Mammary epithelial cell (primary cell): ENCODE data around the gene MFN1.

Source experiments
- EZH2 ChIP-seq: IDR thresholded peaks from 2 replicates; pipeline ENCODE4 v1.6.1; 2012; ENCODE audit warnings: low read length, inconsistent platforms, borderline replicate concordance
- TF ChIP-seq, protein P1 (sequence below), 2 donors: IDR thresholded peaks in 1 of 2; conservative IDR thresholded peaks in 1 of 2; 2 replicates each; pipeline ENCODE4 v1.5.1; 2011 to 2012; ENCODE audit warnings: inconsistent platforms in 2 of 2, low read length in 2 of 2, mild to moderate bottlenecking in 2 of 2, control low read depth in 1 of 2, low read depth in 1 of 2; ENCODE audit not compliant: insufficient read depth in 1 of 2; ENCODE audit errors: extremely low read depth in 1 of 2

DNA sequence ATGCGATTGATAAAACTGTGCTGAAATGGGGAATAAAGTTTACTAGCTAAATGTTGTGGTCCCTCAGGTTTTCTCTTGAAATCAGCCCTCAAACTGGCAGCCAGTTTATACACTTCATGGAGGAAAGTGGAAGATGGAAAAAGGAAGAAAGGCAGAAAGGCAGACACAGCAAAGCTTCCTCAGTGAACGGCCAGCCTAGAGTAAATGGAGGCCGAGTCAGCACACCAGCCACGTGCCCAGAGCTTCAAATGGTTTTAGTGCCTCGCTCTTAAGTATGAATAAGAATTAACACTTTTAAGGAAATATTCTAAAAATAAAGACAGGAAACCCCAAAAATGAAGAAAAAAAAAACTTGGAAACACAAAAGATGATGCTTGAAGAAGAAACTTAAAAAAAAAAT is 55.5 kb downstream of the MFN1 start:
- TF ChIP-seq, protein P1, sequence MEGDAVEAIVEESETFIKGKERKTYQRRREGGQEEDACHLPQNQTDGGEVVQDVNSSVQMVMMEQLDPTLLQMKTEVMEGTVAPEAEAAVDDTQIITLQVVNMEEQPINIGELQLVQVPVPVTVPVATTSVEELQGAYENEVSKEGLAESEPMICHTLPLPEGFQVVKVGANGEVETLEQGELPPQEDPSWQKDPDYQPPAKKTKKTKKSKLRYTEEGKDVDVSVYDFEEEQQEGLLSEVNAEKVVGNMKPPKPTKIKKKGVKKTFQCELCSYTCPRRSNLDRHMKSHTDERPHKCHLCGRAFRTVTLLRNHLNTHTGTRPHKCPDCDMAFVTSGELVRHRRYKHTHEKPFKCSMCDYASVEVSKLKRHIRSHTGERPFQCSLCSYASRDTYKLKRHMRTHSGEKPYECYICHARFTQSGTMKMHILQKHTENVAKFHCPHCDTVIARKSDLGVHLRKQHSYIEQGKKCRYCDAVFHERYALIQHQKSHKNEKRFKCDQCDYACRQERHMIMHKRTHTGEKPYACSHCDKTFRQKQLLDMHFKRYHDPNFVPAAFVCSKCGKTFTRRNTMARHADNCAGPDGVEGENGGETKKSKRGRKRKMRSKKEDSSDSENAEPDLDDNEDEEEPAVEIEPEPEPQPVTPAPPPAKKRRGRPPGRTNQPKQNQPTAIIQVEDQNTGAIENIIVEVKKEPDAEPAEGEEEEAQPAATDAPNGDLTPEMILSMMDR (conservative IDR thresholded peaks at IDR 0.05 in 1 of 2, IDR thresholded peaks at IDR 0.05 in 1 of 2; ENCODE audit: extremely low read depth in 1 of 2, insufficient read depth in 1 of 2, low read depth in 1 of 2, low read length in 2 of 2), result no peak
- TF ChIP-seq EZH2, result no peak
